MM.1S (cell line): ENCODE measurements around the gene SMIM1.

Experiments used
- CTCF ChIP-seq: fragments of 300-600 bp; sonication (generic); IDR thresholded peaks from 2 replicates; pipeline ENCODE4 v1.5.1; 2016; ENCODE audit warnings: antibody characterized with exemption, low read length, mixed read lengths
- EZH2 ChIP-seq: fragments of 300-600 bp; sonication (generic); optimal IDR thresholded peaks from 2 replicates; pipeline ENCODE3; 2017; ENCODE audit warnings: low read depth, mild to moderate bottlenecking, antibody characterized with exemption, low read length, mixed read lengths

- TF ChIP-seq CTCF (no peak), EZH2 (no peak)
Observed at GRCh38 chr1:3790500-3790923, 18.0 kb downstream of the SMIM1 start.
